NK-92 treated with Interleukin-12 subunit alpha and Interleukin-12 subunit beta, amount 100 ng/mL, for 24 hours (cell line): ENCODE measurements around the gene PRR12.

Source experiments
- DNase-seq: peaks from one replicate; lab custom pipeline; 2025; lab: John Stamatoyannopoulos, UW

Gene PRR12

DNA sequence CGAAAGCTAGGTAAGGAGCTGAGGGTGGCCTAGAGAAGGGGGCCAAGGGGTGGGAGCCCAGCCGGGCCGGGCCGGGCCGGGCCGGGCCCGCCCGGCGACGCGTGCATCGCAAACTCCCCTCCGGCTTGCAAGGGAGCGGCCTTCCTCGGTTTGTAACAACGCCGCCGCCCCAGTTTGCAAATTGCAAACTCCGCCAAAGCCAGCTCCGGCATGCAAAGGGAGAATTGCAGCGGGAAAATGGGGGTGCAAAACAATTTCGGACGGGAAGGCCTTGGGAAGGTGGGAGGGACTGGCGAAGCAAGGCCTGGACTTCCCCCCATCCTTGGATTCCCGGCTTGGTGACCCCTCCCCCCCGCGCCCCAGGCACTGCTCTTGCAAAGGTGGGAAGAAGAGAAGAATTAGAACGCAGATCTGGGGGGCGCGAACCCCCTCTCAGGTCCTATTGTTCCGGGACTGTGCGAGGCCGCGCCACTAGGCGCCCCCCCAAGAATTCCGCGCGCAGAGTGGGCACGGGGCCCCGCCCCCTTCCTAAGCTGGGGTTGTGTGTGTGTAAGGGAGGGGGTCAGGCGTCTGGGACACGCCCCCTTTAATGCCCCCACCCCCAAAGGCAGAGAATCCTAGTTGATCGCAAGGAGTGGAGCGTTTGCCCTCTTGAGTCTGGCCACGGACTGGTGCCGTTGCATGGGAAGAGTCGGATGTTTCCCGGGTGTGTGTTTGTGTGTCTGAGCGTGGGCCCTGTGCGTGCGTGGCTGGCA, 926 bp downstream of the PRR12 start:
- DNase-seq, result no peak

DNA sequence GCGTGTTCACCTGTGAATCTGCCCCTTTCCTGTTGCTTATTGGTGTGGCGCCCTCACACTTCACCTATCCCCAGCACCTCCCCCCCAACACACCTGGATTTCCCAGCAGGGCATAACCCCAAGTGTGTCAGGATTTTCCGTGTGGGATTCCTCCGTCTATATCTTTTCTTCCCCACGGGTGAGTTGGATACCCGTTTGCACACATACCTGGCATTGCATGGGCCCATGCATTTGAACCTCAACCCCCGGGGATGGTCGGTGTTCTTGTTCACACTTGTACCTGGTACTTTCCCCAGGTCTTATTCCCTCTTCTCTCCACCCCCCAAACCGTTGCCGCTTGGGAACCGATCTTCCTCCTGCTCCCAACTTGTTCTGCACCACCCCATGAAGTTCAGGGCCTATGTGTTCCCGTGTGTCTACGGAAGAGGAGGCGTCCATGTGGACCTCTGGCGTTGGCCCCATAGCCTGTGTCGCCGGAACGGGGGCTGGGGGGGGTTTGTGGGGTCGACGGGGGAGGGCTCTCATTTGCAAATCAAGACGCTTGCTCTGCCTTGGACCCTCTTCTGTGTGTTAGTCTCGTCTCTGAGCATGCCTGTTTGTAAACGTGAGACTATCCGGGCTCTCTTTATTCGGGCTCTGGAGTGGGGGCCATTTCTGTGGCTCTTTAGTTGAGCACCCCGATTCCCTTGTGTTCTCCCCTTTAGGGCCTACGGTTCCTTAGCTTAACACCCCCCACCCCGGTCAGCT, 1.7 kb downstream of the PRR12 start:
- DNase-seq, result no peak

DNA sequence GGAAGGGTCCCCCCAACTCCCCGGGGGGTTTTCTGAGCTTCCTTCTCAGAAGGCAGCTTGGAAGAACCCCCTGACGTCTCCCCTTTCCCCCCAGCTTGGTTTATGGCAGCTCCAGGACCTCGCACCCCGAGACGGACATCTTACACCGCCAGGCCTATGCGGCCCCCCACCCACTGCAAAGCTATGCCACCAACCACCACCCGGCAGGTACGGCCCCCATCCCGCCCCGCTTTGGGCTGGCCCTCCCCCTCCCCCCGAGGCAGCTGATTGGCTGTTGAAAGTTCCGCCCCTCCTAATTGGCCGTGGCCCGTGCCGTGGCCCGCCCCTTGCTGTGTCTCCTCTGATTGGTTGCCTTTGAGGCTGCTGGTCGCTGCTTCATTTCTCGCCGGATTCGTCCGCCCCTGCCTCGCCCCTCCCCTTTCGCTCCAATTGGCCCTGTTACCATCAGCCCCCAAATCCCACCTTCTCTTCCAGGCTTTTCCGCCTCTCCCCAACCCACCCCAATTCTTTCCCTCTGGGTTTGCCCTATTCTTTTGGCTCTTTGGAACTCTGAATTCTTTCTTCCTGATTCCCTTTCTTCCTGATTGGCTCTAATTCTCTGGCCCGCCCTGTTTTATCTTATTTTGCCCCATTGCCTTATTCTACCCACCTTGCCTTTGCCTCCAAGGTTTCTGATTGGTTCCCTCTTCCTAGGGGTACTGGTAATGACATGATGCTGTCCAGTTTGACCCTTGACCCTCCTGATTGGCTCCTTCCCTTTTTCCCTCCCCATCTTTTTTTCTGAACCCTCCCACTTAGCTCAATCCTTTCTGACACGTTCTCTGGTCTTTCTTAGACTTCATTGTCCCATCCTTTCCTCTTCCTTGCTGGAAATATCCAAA, 2.5 kb downstream of the PRR12 start:
- DNase-seq, result peak; percentile 22

DNA sequence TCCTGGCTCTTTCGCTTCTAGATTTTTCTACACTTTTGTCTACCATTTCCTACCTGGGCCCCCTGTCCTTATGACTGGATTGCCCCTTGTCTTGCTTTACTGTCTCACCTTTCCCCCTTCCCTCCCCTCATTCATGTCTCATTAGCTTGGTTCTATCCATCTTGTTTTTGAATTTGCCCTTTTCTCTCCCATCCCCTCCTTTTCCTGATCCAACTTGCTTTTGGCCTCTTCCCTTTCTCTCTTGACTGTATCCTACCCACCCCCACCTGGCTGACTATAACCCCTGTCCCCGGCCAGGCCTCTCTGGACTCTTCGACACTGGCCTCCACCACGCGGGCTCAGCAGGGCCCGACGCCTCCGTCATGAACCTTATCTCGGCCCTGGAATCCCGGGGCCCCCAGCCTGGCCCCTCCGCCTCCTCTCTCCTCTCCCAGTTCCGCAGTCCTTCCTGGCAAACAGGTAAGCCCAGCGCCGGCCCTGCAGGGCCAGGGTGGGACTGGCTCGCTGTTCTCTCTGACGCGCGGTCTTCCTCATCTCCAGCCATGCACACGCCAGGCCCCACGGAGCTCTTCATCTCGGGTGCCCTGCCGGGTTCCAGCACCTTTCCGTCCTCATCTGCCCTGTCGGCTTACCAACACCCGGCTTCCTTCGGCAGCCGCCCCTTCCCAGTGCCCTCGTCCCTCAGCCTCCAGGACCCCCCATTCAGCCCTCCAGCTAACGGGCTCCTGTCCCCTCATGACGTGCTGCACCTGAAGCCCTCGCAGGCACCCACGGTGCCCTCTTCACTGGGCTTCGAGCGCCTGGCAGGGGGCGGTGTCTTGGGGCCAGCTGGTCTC, 3.4 kb downstream of the PRR12 start:
- no peak for DNase-seq

DNA sequence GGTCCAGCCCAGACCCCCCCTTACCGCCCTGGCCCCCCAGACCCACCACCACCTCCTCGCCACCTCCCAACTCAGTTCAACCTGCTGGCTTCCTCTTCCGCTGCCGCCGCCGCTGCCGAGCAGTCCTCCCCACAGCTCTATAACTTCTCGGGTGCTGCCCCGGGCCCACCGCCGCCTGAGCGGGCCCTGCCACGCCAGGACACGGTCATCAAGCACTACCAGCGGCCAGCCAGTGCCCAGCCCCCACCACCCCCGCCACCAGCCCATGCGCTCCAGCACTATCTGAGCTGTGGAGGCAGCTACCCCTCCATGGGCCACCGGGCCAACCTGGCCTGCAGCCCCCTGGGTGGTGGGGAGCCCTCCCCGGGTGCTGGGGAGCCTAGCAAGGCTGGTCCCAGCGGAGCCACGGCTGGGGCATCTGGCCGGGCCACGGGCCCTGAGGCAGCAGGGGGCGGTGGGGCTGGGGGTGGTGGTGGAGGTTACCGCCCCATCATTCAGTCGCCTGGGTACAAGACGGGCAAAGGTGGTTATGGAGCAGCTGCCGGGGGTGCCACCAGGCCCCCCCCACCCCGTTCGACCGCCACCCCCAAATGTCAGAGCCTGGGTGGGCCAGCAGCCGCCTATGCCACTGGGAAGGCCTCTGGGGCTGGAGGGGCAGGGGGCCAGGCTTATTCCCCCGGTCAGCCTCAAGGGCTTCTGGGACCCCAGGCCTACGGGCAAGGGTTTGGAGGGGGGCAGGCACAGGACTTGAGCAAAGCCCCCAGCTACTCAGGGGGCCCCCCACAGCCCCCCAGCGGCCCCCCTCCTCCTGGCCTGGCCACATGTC, 4.2 kb downstream of the PRR12 start:
- DNase-seq, result no peak

DNA sequence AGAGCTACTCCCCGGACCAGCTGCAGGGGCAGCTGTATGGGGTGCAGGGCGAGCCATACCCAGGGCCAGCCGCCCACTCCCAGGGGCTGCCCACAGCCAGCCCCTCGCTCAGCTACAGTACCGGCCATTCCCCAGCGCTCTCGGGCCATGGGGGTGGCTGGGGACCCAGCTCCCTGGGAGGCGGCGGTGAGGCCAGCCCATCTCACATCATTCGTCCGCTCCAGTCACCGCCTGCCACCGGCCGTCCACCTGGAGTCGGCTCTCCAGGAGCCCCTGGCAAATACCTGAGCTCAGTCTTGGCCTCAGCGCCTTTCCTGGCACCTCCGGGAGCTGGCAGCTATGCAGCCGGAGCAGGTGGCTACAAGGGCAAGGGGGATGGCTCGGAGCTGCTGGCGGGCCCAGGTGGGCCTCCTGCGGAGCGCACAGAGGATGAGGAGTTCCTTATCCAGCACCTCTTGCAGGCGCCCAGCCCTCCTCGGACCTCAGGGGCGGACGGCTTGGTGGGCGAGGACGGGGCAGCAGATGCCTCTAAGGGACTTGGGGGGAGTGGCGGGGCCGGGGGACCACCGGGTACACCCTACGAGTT, 4.9 kb downstream of the PRR12 start:
- DNase-seq, result no peak

DNA sequence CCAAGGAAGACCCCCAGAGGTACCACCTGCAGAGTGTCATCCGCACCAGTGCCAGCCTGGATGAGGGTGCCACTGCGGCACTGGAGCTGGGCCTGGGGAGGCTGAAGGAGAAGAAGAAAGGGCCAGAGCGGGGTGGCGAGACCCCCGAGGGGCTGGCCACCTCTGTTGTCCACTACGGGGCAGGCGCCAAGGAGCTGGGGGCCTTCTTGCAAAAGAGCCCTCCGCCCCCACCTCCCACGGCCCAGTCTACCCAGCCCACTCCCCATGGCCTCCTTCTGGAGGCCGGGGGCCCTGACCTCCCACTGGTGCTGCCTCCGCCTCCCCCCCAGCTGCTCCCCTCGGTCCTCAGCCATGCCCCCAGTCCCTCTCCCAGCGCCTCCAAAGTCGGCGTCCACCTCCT, 5.4 kb downstream of the PRR12 start:
- no peak for DNase-seq

DNA sequence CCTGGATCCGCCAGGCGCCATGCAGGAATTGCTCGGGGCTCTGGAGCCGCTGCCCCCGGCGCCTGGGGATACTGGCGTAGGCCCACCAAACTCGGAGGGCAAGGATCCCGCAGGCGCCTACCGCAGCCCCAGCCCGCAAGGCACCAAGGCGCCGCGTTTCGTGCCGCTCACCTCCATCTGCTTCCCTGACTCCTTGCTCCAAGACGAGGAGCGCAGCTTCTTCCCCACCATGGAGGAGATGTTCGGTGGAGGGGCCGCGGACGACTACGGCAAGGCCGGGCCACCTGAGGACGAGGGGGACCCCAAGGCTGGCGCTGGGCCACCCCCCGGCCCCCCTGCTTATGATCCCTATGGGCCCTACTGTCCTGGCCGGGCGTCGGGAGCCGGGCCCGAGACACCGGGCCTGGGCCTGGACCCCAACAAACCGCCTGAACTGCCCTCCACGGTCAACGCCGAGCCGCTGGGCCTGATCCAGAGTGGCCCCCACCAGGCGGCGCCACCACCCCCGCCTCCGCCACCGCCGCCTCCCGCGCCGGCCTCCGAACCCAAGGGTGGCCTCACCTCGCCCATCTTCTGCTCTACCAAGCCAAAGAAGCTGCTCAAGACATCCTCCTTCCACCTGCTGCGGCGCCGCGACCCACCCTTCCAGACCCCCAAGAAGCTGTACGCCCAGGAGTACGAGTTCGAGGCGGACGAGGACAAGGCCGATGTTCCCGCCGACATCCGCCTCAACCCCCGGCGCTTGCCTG, 6.1 kb downstream of the PRR12 start:
- no peak for DNase-seq

DNA sequence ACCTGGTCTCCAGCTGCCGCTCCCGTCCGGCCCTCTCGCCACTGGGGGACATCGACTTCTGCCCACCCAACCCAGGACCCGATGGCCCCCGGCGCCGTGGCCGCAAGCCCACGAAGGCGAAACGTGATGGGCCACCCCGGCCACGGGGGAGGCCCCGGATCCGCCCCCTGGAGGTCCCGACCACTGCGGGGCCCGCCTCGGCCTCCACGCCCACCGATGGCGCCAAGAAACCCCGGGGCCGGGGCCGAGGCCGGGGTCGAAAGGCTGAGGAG, 6.7 kb downstream of the PRR12 start:
- no peak for DNase-seq

DNA sequence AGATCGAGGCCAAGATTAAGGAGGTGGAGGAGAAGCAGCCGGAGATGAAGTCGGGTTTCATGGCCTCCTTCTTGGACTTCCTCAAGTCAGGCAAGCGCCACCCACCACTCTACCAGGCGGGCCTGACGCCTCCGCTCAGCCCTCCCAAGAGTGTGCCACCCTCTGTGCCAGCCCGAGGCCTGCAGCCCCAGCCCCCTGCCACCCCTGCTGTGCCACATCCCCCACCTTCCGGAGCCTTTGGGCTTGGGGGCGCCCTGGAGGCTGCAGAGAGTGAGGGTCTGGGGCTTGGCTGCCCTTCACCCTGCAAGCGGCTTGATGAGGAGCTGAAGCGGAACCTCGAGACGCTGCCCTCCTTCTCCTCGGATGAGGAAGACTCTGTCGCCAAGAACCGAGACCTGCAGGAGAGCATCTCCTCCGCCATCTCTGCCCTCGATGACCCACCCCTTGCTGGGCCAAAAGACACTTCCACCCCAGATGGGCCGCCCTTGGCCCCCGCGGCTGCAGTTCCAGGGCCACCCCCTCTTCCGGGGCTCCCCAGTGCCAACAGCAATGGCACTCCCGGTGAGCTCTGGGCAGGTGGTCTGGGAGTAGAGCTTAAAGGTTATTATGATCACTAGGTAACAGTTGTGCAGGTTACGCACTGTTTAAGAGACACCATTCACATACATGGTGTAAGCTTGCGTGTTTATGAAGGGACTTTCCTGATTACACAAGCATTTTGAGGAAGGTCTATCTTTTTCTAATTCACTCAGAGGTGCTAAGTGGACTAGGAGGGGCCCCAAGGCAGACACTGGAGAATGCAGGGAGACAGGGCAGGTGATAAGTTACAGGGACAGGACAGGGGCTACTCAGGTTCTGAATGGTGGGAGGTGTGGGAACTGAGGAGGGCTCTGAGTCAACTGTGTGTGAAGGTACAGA, 8.7 kb downstream of the PRR12 start:
- DNase-seq, result no peak

DNA sequence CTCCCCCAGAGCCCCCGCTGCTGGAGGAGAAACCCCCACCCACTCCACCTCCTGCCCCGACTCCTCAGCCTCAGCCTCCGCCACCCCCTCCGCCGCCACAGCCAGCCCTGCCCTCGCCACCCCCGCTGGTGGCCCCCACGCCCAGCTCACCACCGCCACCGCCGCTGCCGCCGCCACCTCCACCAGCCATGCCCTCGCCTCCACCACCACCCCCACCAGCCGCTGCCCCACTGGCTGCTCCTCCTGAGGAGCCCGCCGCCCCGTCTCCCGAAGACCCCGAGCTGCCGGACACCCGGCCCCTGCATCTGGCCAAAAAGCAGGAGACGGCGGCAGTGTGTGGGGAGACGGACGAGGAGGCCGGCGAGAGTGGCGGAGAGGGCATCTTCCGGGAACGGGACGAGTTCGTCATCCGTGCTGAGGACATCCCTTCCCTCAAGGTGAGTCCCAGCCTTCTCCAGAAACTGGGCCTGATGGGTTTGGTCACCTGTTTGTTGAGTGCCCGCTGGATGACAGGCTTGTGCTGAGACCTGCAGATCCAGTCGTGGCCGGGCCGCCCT, 10.6 kb downstream of the PRR12 start:
- DNase-seq, result no peak

DNA sequence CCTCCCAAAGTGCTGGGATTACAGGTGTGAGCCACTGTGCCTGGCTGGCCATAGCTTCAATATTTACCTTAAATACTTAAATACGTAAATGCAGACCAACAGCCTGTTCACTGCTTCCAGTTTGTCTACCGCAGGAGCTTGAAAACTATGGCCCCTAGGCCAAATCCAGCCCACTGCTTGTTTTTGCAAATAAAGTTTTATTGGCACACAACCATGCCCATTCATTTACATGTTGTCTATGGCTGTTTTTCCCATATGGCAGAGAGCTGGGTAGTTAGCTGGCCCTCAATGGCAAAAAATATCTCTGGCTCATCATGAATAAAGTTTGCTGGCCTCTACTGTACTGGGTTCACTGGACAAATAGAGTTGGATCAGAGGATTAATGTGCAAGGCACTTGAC, 11.8 kb downstream of the PRR12 start:
- DNase-seq, result no peak

DNA sequence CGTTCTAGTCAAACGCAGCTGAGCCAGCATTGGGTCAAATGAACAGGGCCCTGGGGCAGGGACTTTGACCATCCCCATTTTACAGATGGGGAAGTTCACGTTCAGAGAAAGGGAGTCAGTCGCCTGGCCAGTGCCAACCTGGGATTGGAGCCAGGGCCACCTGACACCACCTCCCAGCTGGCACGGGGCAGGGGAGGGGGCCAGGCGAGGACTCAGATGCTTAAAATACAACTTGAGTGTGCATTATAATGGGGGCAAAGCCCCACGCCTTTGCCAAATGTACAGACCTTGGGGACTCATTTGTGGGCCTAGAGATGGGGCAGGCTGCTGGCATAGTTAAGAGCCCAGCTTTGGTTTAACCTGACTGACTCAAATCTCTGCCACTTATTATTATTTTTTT, 14.6 kb downstream of the PRR12 start:
- no peak for DNase-seq

DNA sequence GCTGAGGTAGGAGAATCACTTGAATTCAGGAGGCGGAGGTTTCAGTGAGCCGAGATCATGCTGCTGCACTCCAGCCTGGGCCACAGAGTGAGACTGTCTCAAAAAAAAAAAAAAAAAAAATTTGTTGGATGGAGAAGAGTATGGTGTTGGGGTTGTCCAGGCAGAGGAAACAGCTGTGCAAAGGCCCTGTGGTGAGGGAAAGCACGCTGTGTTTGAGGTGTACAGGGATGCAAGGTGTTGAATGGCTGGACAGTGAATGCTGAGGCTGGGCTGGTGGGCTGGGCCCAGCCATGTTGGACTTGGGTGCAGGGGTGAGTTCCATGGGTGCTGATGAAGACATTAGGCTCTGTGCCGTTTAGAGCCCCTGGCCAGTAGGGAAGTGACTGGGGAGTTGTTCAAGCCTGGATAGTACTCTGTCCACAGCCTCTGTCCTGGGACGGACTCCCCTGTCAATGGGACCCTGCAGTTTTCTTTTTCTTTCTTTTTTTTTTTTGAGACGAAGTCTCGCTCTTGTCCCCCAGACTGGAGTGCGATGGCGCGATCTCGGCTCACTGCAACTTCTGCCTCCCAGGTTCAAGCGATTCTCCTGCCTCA, 18.6 kb downstream of the PRR12 start:
- DNase-seq, result no peak

DNA sequence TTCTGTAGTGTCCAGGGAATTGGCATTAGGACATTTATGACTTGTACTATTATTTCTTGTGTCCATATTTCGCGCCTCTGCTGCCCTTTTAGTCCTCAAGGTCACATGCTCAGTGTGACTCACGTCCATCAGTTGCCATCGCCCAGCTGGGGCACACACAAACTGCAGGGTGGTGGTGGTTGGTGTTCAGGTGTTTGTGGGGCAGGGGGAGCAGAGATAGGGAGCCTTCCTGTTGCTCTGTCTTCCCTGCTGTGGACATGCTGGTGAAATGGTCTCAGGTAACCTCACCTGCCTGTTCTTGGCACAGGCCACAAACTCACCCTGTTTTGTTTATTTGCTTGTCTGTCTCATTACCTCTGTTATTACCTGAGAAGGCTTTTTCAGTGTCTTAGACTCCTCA, 22.4 kb downstream of the PRR12 start:
- no peak for DNase-seq

DNA sequence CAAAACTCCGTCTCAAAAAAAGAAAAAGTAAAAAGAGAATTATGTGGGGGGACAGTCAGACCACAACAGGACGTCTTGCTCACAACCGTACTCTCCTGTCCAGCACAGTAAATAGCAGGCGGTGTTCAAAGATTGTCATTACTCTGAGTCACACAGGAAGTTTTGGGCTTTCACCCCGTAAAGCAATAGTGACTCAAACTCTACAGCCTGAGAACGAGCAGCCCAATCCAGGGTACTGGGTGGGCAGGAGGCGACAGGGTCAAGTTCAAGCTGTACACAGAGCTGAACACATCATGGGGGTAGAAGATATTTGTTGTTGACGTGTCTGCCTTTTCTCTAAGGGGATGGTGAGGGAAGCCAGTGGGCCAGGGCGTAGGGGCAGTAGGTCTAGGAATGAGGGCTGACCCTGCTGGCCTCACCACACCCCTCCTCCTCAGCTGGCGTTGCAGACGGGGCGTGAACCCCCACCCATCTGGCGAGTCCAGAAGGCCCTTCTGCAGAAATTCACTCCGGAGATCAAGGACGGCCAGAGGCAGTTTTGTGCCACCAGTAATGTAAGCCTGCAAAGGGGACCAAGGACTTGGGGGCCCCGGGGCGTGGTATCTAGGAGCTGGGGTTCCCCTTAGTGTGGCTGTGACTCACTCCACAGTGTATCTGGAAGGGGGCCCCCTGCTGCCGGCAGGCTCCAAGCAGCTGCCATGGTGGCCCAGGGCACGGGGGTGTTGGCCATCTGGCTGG, 23.3 kb downstream of the PRR12 start:
- peak; percentile 34 for DNase-seq

DNA sequence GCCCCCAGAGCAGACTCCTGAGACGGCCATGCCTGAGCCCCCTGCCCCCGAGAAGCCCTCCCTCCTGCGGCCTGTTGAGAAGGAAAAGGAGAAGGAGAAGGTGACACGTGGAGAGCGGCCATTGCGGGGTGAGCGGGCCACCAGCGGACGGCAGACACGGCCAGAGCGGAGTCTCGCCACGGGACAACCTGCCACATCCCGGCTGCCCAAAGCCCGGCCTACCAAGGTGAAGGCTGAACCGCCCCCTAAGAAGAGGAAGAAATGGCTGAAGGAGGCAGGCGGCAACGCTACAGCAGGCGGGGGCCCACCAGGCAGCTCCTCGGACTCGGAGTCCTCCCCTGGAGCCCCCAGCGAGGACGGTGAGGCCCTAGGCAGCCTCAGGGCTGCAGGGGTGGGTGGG, 24.9 kb downstream of the PRR12 start:
- DNase-seq, result no peak

DNA sequence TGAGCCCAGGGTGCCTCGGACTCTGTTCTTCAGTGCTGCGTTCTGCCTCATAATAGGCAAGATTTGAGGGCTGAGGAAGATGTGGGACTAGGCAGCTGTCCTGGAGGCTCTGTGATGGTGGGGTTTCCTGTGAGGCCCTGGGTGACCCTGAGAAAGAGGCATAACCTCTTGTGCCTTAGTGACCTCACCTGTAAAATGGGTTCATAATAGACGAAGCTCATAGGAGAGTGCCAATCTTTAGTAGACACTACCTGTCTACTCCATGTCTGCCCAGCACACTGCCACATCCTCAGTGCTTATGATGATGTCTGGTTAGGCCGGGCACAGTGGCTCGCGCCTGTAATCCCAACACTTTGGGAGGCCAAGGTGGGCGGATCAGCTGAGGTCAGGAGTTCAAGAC, 25.6 kb downstream of the PRR12 start:
- DNase-seq, result no peak
